HCT116 (cell line): Measurements from ENCODE around the gene STAG3. TPM values are rescaled to one million over a fixed set of nuclear protein-coding genes. Genes with fewer than 3 reads are reported as not detected.

Experiments used
- ATAC-seq: fragments of 200-7000 bp; cut with Tn5 transposase; 2 replicates; pipeline ENCODE4 v1.9.1; 2020; ENCODE audit warnings: mild to moderate bottlenecking, moderate library complexity
- BruUV-seq: library from RNA; stranded (reverse); fragments of 400-500 nt; replicated peaks from 2 replicates; lab custom pipeline; 2021; lab: Mats Ljungman, UMichigan
- CTCF ChIA-PET: fragments of 300-600 bp; sonication (Branson Sonifier 250); formaldehyde crosslinking; loops from one replicate; lab custom pipeline; 2021; ENCODE audit warnings: antibody characterized with exemption; lab: Charles Lee
- POLR2A ChIA-PET: fragments of 300-600, 350-600 bp; sonication (Branson Sonifier 250); formaldehyde crosslinking; loops from one replicate; lab custom pipeline; 2021; ENCODE audit warnings: antibody characterized with exemption; lab: Charles Lee
- RAD21 ChIA-PET, 2 experiments: fragments of 300-600 bp; sonication (Branson Sonifier 250); formaldehyde crosslinking; loops; one replicate each; lab custom pipeline; 2023; ENCODE audit warnings: low total read pairs in 2 of 2; ENCODE audit not compliant: uncharacterized antibody in 2 of 2, unreplicated experiment in 2 of 2, low non-redundant PET in 1 of 2; lab: Charles Lee
- DNase-seq: peaks from one replicate; pipeline ENCODE4 v3.0.0-alpha.2; 2010; ENCODE audit warnings: low read depth, low spot score
- H2AFZ ChIP-seq: fragments of 200-600 bp; shearing (Covaris generic), sonication (generic); 2 replicates; pipeline ENCODE4 v1.6.1; 2017; ENCODE audit warnings: low read depth, mixed run types, mixed read lengths, antibody characterized with exemption, low read length; ENCODE audit not compliant: poor library complexity, severe bottlenecking
- H3K27ac ChIP-seq: 2 replicates; pipeline ENCODE4 v1.5.1; 2012; ENCODE audit warnings: low read depth, low read length
- H3K27me3 ChIP-seq: fragments of 200-600 bp; sonication (generic); 2 replicates; pipeline ENCODE4 v1.6.1; 2016; ENCODE audit warnings: mixed run types, low read length, mixed read lengths; ENCODE audit not compliant: insufficient read depth
- H3K36me3 ChIP-seq, 2 experiments: fragments of 200-500 bp in 1 of 2; fragments of 200-600 bp in 1 of 2; sonication (Bioruptor generic) in 1 of 2; sonication (generic) in 1 of 2; 2 replicates each; pipeline versions ENCODE4 v1.5.1 to v1.6.1; 2014 to 2016; ENCODE audit warnings: low read length in 2 of 2, inconsistent platforms in 1 of 2, mixed read lengths in 1 of 2, mixed run types in 1 of 2; ENCODE audit not compliant: insufficient read depth in 2 of 2, control insufficient read depth in 1 of 2
- H3K4me1 ChIP-seq, 2 experiments: fragments of 200-600 bp in 1 of 2; sonication (generic) in 1 of 2; 2 replicates each; pipeline versions ENCODE4 v1.5.1 to v1.6.1; 2012 to 2017; ENCODE audit warnings: low read length in 2 of 2, inconsistent platforms in 1 of 2, mild to moderate bottlenecking in 1 of 2, mixed read lengths in 1 of 2, mixed run types in 1 of 2, moderate library complexity in 1 of 2; ENCODE audit not compliant: insufficient read depth in 2 of 2, control insufficient read depth in 1 of 2
- H3K4me2 ChIP-seq: fragments of 200-600 bp; sonication (generic); 2 replicates; pipeline ENCODE4 v1.6.1; 2017; ENCODE audit warnings: mixed run types, low read length, mixed read lengths
- H3K4me3 ChIP-seq, 2 experiments: fragments of 200-600 bp in 1 of 2; sonication (generic) in 1 of 2; replicated peaks in 1 of 2; 2 replicates each; pipeline ENCODE4 v1.5.1; 2011 to 2016; ENCODE audit warnings: low read length in 2 of 2, control low read depth in 1 of 2, low read depth in 1 of 2, mild to moderate bottlenecking in 1 of 2, mixed read lengths in 1 of 2, mixed run types in 1 of 2
- H3K79me2 ChIP-seq: fragments of 200-600 bp; sonication (generic); 2 replicates; pipeline ENCODE4 v1.6.1; 2017; ENCODE audit warnings: mild to moderate bottlenecking, mixed run types, low read length, moderate library complexity, mixed read lengths; ENCODE audit not compliant: insufficient read depth
- H3K9ac ChIP-seq: fragments of 200-600 bp; sonication (generic); 2 replicates; pipeline ENCODE4 v1.6.1; 2016; ENCODE audit warnings: low read length, mixed read lengths
- H3K9me2 ChIP-seq: fragments of 200-600 bp; sonication (generic), shearing (Covaris generic); 2 replicates; pipeline ENCODE4 v1.6.1; 2017; ENCODE audit warnings: mixed run types, mild to moderate bottlenecking, moderate library complexity; ENCODE audit not compliant: insufficient read depth
- H3K9me3 ChIP-seq, 2 experiments: fragments of 200-500 bp in 1 of 2; fragments of 200-600 bp in 1 of 2; sonication (Bioruptor generic) in 1 of 2; sonication (generic) in 1 of 2; 2 replicates each; pipeline ENCODE4 v1.6.1; 2014 to 2017; ENCODE audit warnings: low read length in 2 of 2, mixed read lengths in 2 of 2, inconsistent platforms in 1 of 2, low read depth in 1 of 2, mild to moderate bottlenecking in 1 of 2, mixed run types in 1 of 2, moderate library complexity in 1 of 2; ENCODE audit not compliant: control insufficient read depth in 1 of 2, insufficient read depth in 1 of 2
- H4K20me1 ChIP-seq: fragments of 200-600 bp; sonication (generic), shearing (Covaris generic); 2 replicates; pipeline ENCODE4 v1.6.1; 2017; ENCODE audit warnings: mixed run types, mild to moderate bottlenecking, moderate library complexity; ENCODE audit not compliant: insufficient read depth
- CBX3 ChIP-seq: IDR thresholded peaks from 2 replicates; pipeline ENCODE4 v1.6.1; 2012; ENCODE audit warnings: low read depth
- CTCF ChIP-seq, 3 experiments: fragments of 200-600 bp in 1 of 3; sonication (generic) in 1 of 3; IDR thresholded peaks in 2 of 3; conservative IDR thresholded peaks in 1 of 3; 2 replicates each; pipeline ENCODE4 v1.5.1; 2012 to 2017; ENCODE audit warnings: low read depth in 2 of 3, low read length in 2 of 3, antibody characterized with exemption in 1 of 3, borderline replicate concordance in 1 of 3, control low read depth in 1 of 3, mild to moderate bottlenecking in 1 of 3, mixed read lengths in 1 of 3, mixed run types in 1 of 3, moderate library complexity in 1 of 3; ENCODE audit not compliant: insufficient read depth in 1 of 3
- EZH2 ChIP-seq: fragments of 200-600 bp; sonication (generic); IDR thresholded peaks from 2 replicates; pipeline ENCODE4 v1.6.1; 2017; ENCODE audit warnings: antibody characterized with exemption, mixed run types
- EZH2phosphoT487 ChIP-seq: fragments of 200-600 bp; IDR thresholded peaks from 2 replicates; pipeline ENCODE4 v1.6.1; 2018; ENCODE audit warnings: antibody characterized with exemption, borderline replicate concordance
- FOSL1 ChIP-seq: IDR thresholded peaks from 2 replicates; pipeline ENCODE4 v1.6.1; 2012; ENCODE audit warnings: low read depth
- REST ChIP-seq: IDR thresholded peaks from 2 replicates; pipeline ENCODE4 v1.6.1; 2012; ENCODE audit warnings: low read depth
- ZFX ChIP-seq: fragments of 450-650 bp; IDR thresholded peaks from 2 replicates; pipeline ENCODE4 v1.6.1; 2017
- ZNF274 ChIP-seq: fragments of 200-500 bp; sonication (Bioruptor generic); IDR thresholded peaks from 2 replicates; pipeline ENCODE4 v1.6.1; 2014; ENCODE audit warnings: mild to moderate bottlenecking, low read depth, low read length, inconsistent platforms
- intact Hi-C: fragments of 100-400 bp; cut with micrococcal nuclease; formaldehyde crosslinking; loops from 2 replicates; pipeline ENCODE4 v1.10.0; 2022
- total RNA-seq: library from RNA; stranded (reverse); gene quantifications from one replicate; pipeline ENCODE4 v1.2.1, GENCODE V29; 2021; ENCODE audit not compliant: unreplicated experiment

Gene STAG3
- total RNA-seq, 1 experiment from 2014 or later, result 1.2 TPM

- TF ChIP-seq REST (no peak), EZH2 (no peak), ZNF274 (no peak), CTCF (IDR thresholded peaks at IDR 0.05 in 2 of 3, conservative IDR thresholded peaks at IDR 0.05 in 1 of 3; ENCODE audit: borderline replicate concordance in 1 of 3, insufficient read depth in 1 of 3, low read depth in 2 of 3, low read length in 2 of 3) (no peak), FOSL1 (no peak), ZFX (no peak), EZH2phosphoT487 (no peak), CBX3 (no peak)
- TF ChIP-seq, all 23 proteins: peak for 0
- no peak overlapping the region for H2AFZ ChIP-seq
- H3K9ac ChIP-seq, result no peak overlapping the region
- ChIA-PET RAD21 (interaction anchor here in 1 of 2 experiments (0.6 kb wide), 1 partner anchor 159 kb away, joined by 4 read pairs; no protein-coding TSS in a partner anchor), POLR2A (no interaction called here), CTCF (interaction anchor here (0.7 kb wide), 1 partner anchor 10 kb away, joined by 3 read pairs; the partner anchor contains the start of gene LAMTOR4)
- BruUV-seq, result no TSS peak
- H3K9me3 ChIP-seq, result no peaks in the 10 kb centered on the region
- H3K36me3 ChIP-seq, result no peaks in the 10 kb centered on the region
- H4K20me1 ChIP-seq, result no peaks in the 10 kb centered on the region
- no peak overlapping the region for H3K4me3 ChIP-seq
- no peak for DNase-seq
- H3K27me3 ChIP-seq, result no peaks in the 10 kb centered on the region
- H3K79me2 ChIP-seq, result no peaks in the 10 kb centered on the region
- no peaks in the 10 kb centered on the region for H3K4me1 ChIP-seq
- H3K4me2 ChIP-seq, result no peak overlapping the region
- intact Hi-C loops, result no loop called here
- H3K9me2 ChIP-seq, result no peaks in the 10 kb centered on the region
- H3K27ac ChIP-seq, result no peak overlapping the region
- ATAC-seq, result no peak
Observed at GRCh38 chr7:100137851-100138760, 39.6 kb upstream of the STAG3 start.
